ENCODE measurements around the gene FNBP1.

The FNBP1 gene

GRCh38 chr9:129933185-129934040 is 109.6 kb downstream of the FNBP1 start:
- no peak for DNase-seq (ENCODE audit: low spot score)
- no peak for TF ChIP-seq CTCF (IDR thresholded peaks at IDR 0.05; ENCODE audit: extremely low read depth, missing control alignments)

- TF ChIP-seq CTCF (IDR thresholded peaks at IDR 0.05; ENCODE audit: extremely low read depth, missing control alignments), result no peak
- DNase-seq (ENCODE audit: low spot score), result no peak
Observed at GRCh38 chr9:129932303-129933151, 110.5 kb downstream of the FNBP1 start.

GRCh38 chr9:129930743-129931142 is 112.2 kb downstream of the FNBP1 start:
- TF ChIP-seq CTCF (IDR thresholded peaks at IDR 0.05; ENCODE audit: extremely low read depth, missing control alignments), result no peak
- no peak for DNase-seq (ENCODE audit: low spot score)

GRCh38 chr9:129929496-129930125 is 113.4 kb downstream of the FNBP1 start:
- no peak for TF ChIP-seq CTCF (IDR thresholded peaks at IDR 0.05; ENCODE audit: extremely low read depth, missing control alignments)
- no peak for DNase-seq (ENCODE audit: low spot score)

- TF ChIP-seq CTCF (IDR thresholded peaks at IDR 0.05; ENCODE audit: extremely low read depth, missing control alignments), result no peak
- DNase-seq (ENCODE audit: low spot score), result no peak
Observed at GRCh38 chr9:129923589-129923988, 119.4 kb downstream of the FNBP1 start.

GRCh38 chr9:129921905-129922304 is 121.1 kb downstream of the FNBP1 start:
- no peak for TF ChIP-seq CTCF (IDR thresholded peaks at IDR 0.05; ENCODE audit: extremely low read depth, missing control alignments)
- DNase-seq (ENCODE audit: low spot score), result no peak

Data from GM20000 (cell line).